C4-2B (cell line): ENCODE measurements around the gene VWF.

Experiments used
- CTCF ChIP-seq: fragments of 450-650 bp; conservative IDR thresholded peaks from 2 replicates; pipeline ENCODE4 v1.5.1; 2017; ENCODE audit warnings: mild to moderate bottlenecking
- ZFX ChIP-seq: fragments of 450-650 bp; IDR thresholded peaks from 2 replicates; pipeline ENCODE4 v1.6.1; 2017

DNA sequence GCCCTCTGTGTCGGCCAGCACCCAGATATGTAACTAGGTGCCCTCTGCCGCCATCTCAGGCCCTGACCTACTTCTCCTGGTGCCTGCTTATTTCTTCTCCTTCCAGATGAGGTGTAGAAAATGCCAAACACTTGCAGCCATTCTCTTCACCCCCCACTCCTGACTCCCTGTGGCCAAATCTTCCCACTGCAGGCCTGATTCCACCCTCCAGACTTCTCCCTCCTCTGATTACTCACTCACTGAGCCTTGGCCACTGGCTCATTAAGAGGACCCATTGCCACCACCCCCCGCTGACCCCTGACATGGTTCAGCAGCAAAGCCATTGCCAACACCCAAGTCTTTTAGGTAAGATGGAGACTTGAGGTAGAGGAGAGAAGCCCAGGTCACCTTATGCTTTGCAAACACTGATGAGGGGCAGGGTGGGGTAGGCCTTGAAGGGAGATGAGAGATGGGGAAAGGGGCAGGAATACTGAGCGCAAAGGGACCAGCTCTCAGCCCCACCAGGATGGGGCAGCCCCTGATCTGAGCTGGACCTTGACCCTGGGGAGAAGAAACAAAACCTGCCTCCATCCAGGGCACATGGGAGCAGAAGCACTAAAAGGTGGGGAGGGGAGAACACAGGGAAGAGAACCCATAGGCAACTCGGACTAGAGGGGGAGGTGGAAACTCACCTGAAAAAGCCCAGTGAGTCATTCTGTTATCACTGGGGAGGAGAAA is 154.3 kb downstream of the VWF start:
- TF ChIP-seq CTCF (no peak), ZFX (no peak)
